GM23248 (cell line): ENCODE measurements around the gene PAPPA.

Experiments
- EZH2 ChIP-seq: fragments of 200-600 bp; sonication (generic); IDR thresholded peaks from 2 replicates; pipeline ENCODE4 v1.6.1; 2018; ENCODE audit warnings: antibody characterized with exemption, mild to moderate bottlenecking; ENCODE audit not compliant: insufficient read depth, poor library complexity, severe bottlenecking
- EZH2phosphoT487 ChIP-seq: fragments of 200-600 bp; sonication (generic); IDR thresholded peaks from 2 replicates; pipeline ENCODE4 v1.6.1; 2018; ENCODE audit warnings: antibody characterized with exemption, moderate library complexity, mild to moderate bottlenecking, low read depth; ENCODE audit not compliant: insufficient read depth

- no peak for TF ChIP-seq EZH2
- TF ChIP-seq EZH2phosphoT487, result no peak
Measured at GRCh38 chr9:116262448-116262847, 108.9 kb downstream of the PAPPA start.
